ENCODE measurements around the gene RTN1.

RTN1 gene

DNA sequence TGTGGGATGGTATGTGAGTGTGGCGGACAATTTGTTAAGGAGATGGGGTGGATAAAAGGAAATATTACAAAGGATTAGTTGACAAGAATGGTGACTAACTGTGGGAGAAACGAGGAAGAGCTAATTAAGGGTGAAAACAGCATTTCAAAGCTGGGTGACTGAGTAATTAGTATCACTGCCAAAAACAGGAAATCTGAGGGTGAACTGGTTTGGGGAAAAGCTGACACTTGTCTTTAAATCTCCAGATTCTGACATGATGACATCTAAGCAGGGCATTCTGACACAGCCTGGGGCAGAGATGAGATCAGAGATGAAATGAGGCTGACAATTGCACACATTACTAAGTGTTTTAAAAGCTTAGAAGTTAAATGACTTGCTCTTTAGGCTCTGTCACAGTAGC is 251.5 kb downstream of the RTN1 start:
- H3K9me3 ChIP-seq (ENCODE audit: low read length), result 0 out of 2 replicates have a peak, but pooled peaks cover 3% of the 10 kb centered on the region
- no peaks in the 10 kb centered on the region for H3K36me3 ChIP-seq (ENCODE audit: insufficient read depth, low read length)
- no peaks in the 10 kb centered on the region for H3F3A ChIP-seq (ENCODE audit: insufficient read depth, low read length)
- no peak overlapping the region for H3K4me2 ChIP-seq (ENCODE audit: low read length)
- H3K27ac ChIP-seq (ENCODE audit: low read depth, low read length, poor library complexity, severe bottlenecking), result no peak overlapping the region
- no peak overlapping the region for H2AFZ ChIP-seq (ENCODE audit: low read length)
- no peaks in the 10 kb centered on the region for H3K9me2 ChIP-seq (ENCODE audit: low read depth, low read length)
- no peak overlapping the region for H3K9ac ChIP-seq (ENCODE audit: low read length)
- no peaks in the 10 kb centered on the region for H3K27me3 ChIP-seq (ENCODE audit: insufficient read depth, low read length)
- no peak overlapping the region for H3K4me3 ChIP-seq (ENCODE audit: low read depth, low read length, poor library complexity, severe bottlenecking)
- H3K4me1 ChIP-seq (ENCODE audit: insufficient read depth, low read length, severe bottlenecking), result no peaks in the 10 kb centered on the region
- TF ChIP-seq, protein P1, sequence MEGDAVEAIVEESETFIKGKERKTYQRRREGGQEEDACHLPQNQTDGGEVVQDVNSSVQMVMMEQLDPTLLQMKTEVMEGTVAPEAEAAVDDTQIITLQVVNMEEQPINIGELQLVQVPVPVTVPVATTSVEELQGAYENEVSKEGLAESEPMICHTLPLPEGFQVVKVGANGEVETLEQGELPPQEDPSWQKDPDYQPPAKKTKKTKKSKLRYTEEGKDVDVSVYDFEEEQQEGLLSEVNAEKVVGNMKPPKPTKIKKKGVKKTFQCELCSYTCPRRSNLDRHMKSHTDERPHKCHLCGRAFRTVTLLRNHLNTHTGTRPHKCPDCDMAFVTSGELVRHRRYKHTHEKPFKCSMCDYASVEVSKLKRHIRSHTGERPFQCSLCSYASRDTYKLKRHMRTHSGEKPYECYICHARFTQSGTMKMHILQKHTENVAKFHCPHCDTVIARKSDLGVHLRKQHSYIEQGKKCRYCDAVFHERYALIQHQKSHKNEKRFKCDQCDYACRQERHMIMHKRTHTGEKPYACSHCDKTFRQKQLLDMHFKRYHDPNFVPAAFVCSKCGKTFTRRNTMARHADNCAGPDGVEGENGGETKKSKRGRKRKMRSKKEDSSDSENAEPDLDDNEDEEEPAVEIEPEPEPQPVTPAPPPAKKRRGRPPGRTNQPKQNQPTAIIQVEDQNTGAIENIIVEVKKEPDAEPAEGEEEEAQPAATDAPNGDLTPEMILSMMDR (IDR thresholded peaks at IDR 0.05; ENCODE audit: low read length), result no peak
- no peak for TF ChIP-seq EZH2 (IDR thresholded peaks at IDR 0.05; ENCODE audit: borderline replicate concordance, low read length)
- no peaks in the 10 kb centered on the region for H4K20me1 ChIP-seq (ENCODE audit: insufficient read depth, low read length)
- no peaks in the 10 kb centered on the region for H3K79me2 ChIP-seq (ENCODE audit: insufficient read depth, low read length)

DNA sequence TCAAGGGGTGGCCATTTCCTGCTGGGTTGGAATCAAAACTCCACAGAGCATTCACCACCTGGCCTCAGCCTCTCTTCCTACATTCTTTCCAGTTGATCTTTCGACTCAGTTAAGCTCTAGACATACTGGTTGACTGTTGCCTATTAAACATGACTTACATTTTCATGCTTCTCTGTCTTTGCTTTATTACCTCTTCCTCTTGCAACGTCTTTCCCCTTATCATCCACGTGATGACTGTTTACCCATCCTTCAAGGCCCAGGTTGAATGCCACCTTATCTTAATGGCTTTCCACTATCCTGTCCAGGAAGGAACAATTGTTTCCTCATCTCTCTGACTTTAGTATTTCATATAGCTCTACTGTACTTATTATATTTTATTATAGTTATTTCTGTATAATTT is 269.5 kb downstream of the RTN1 start:
- no peaks in the 10 kb centered on the region for H3K9me2 ChIP-seq (ENCODE audit: low read depth, low read length)
- TF ChIP-seq EZH2 (IDR thresholded peaks at IDR 0.05; ENCODE audit: borderline replicate concordance, low read length), result no peak
- TF ChIP-seq, protein P1 (IDR thresholded peaks at IDR 0.05; ENCODE audit: low read length), result no peak
- H3K9ac ChIP-seq (ENCODE audit: low read length), result no peak overlapping the region
- no peak overlapping the region for H2AFZ ChIP-seq (ENCODE audit: low read length)
- H3K79me2 ChIP-seq (ENCODE audit: insufficient read depth, low read length), result no peaks in the 10 kb centered on the region
- H3K4me1 ChIP-seq (ENCODE audit: insufficient read depth, low read length, severe bottlenecking), result no peaks in the 10 kb centered on the region
- no peaks in the 10 kb centered on the region for H3K9me3 ChIP-seq (ENCODE audit: low read length)
- H3K4me2 ChIP-seq (ENCODE audit: low read length), result no peak overlapping the region
- H3K4me3 ChIP-seq (ENCODE audit: low read depth, low read length, poor library complexity, severe bottlenecking), result no peak overlapping the region
- no peaks in the 10 kb centered on the region; the same call in 1 of the 2 replicates for H3K27me3 ChIP-seq (ENCODE audit: insufficient read depth, low read length)
- no peaks in the 10 kb centered on the region for H3F3A ChIP-seq (ENCODE audit: insufficient read depth, low read length)
- no peak overlapping the region for H3K27ac ChIP-seq (ENCODE audit: low read depth, low read length, poor library complexity, severe bottlenecking)
- no peaks in the 10 kb centered on the region for H4K20me1 ChIP-seq (ENCODE audit: insufficient read depth, low read length)
- no peaks in the 10 kb centered on the region for H3K36me3 ChIP-seq (ENCODE audit: insufficient read depth, low read length)

DNA sequence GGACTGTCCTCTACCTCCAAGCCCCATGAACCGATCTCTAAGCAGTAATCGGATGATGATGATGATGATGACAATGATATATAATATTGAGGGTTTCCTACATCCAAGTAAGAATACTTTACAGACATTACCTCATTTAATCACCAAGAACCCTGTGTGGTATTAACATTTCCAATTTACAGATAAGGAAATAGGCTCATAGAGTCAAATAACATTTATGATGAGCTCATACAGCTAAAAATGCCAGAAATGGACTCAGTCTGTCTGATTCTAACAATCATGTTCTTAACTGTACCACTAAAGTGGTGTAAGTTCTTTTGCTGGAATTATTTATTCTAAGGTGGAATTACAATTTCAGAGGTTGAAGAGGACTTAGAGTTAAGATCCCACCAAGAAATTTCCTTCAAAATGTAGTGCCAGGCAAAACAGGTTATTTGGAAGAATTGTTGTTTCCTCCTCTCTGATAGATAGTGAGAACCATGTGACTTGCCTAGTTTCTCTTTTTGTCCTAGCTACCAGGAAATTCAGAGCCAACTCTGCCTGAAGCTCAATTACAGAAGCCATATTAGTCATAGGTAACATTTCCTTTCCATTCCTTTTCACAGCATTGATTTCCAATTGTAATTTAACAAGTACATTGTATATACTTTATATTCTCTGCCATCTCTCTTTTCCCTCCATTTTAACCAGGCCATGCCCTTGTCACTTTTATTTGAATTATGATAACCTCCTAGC is 270.2 kb downstream of the RTN1 start:
- H3K9me2 ChIP-seq (ENCODE audit: low read depth, low read length), result no peaks in the 10 kb centered on the region
- no peaks in the 10 kb centered on the region for H3K9me3 ChIP-seq (ENCODE audit: low read length)
- H2AFZ ChIP-seq (ENCODE audit: low read length), result no peak overlapping the region
- H4K20me1 ChIP-seq (ENCODE audit: insufficient read depth, low read length), result no peaks in the 10 kb centered on the region
- no peaks in the 10 kb centered on the region for H3K27me3 ChIP-seq (ENCODE audit: insufficient read depth, low read length)
- no peak overlapping the region for H3K4me2 ChIP-seq (ENCODE audit: low read length)
- no peaks in the 10 kb centered on the region for H3F3A ChIP-seq (ENCODE audit: insufficient read depth, low read length)
- TF ChIP-seq EZH2 (IDR thresholded peaks at IDR 0.05; ENCODE audit: borderline replicate concordance, low read length), result no peak
- TF ChIP-seq, protein P1 (IDR thresholded peaks at IDR 0.05; ENCODE audit: low read length), result no peak
- no peaks in the 10 kb centered on the region for H3K4me1 ChIP-seq (ENCODE audit: insufficient read depth, low read length, severe bottlenecking)
- H3K4me3 ChIP-seq (ENCODE audit: low read depth, low read length, poor library complexity, severe bottlenecking), result no peak overlapping the region
- H3K9ac ChIP-seq (ENCODE audit: low read length), result no peak overlapping the region
- H3K36me3 ChIP-seq (ENCODE audit: insufficient read depth, low read length), result no peaks in the 10 kb centered on the region
- H3K79me2 ChIP-seq (ENCODE audit: insufficient read depth, low read length), result no peaks in the 10 kb centered on the region
- H3K27ac ChIP-seq (ENCODE audit: low read depth, low read length, poor library complexity, severe bottlenecking), result no peak overlapping the region

Data from OCI-LY1 (cell line).